ENCODE results near the gene DNAJB6. TPM values are rescaled to one million over a fixed set of nuclear protein-coding genes. Genes with fewer than 3 reads are reported as not detected.

Gene DNAJB6
- 135 and 138 TPM in 2 replicates for total RNA-seq
- 58.5 and 69.6 TPM in 2 replicates for polyA plus RNA-seq
- 69.2 and 75.1 TPM in 2 replicates for polyA plus RNA-seq (2011; cell fraction: cytosol; rRNA removed)
- polyA plus RNA-seq (2011; cell fraction: nucleus; rRNA removed), result 86.7 and 114 TPM in 2 replicates
- polyA plus RNA-seq (2012), result 121 and 148 TPM in 2 replicates
- 56.0 and 57.0 TPM in 2 replicates for polyA minus RNA-seq
- polyA minus RNA-seq (2011; cell fraction: cytosol; rRNA and poly(A)+ RNA removed), result 40.8 TPM
- polyA minus RNA-seq (2011; cell fraction: nucleus; rRNA and poly(A)+ RNA removed), result 80.9 and 82.0 TPM in 2 replicates
- Bru-seq, nascent RNA, result percentile 88 among the genes with signal in this experiment
- BruChase-seq, experiment 1, labeled RNA remaining after a 6-hour chase, result percentile 90 among the genes with signal in this experiment
- percentile 87 among the genes with signal in this experiment for BruChase-seq, experiment 2, labeled RNA remaining after a 2-hour chase
- long read RNA-seq, full-length matches to known transcripts, result 579 of 646 reads
- long read RNA-seq, partial matches to known transcripts, result 22 of 646 reads
- long read RNA-seq, other reads (novel, unspliced or antisense), result 45 of 646 reads

- no peaks in the 10 kb centered on the region for H3K36me3 ChIP-seq (ENCODE audit: control insufficient read depth in 2 of 2, extremely low read depth in 1 of 2, insufficient read depth in 2 of 2, low read length in 2 of 2)
- intact Hi-C loops (cut with micrococcal nuclease) (loop anchor here (2.0 to 10.0 kb wide), 5 partner anchors 26 to 429 kb away; partner anchors contain the start of gene UBE3C), dilution Hi-C loops (cut with MboI; ENCODE audit: extremely low pct_ligation_motif_present, low sequenced_read_pairs) (no loop called here)
- peaks cover 19% of the 10 kb centered on the region for H3K4me1 ChIP-seq (ENCODE audit: control insufficient read depth, extremely low read depth, insufficient read depth, low read length)
- DNase-seq (ENCODE audit: low read depth, low spot score) (peak; percentile 95), FAIRE-seq (peak; percentile 84)
- peak within 1 kb of the TSS; percentile 95 for H2AFZ ChIP-seq (ENCODE audit: low read depth, low read length)
- H3K4me2 ChIP-seq (ENCODE audit: insufficient read depth, low read length), result peak within 1 kb of the TSS; percentile 85
- TF ChIP-seq GATA2 (IDR thresholded peaks at IDR 0.05; ENCODE audit: insufficient read depth, insufficient read length, low read depth, low read length), result no peak
- TF ChIP-seq MAX (IDR thresholded peaks at IDR 0.05; ENCODE audit: insufficient read depth, insufficient read length), result no peak
- TF ChIP-seq FOS (IDR thresholded peaks at IDR 0.05; ENCODE audit: borderline replicate concordance, insufficient read depth, low read length), result no peak
- peak; percentile 56 for TF ChIP-seq POLR2AphosphoS5 (IDR thresholded peaks at IDR 0.05; ENCODE audit: insufficient read depth, low read depth, low read length)
- no peak for TF ChIP-seq MYC (IDR thresholded peaks at IDR 0.05; ENCODE audit: low read depth, low read length)
- TF ChIP-seq CTCF (IDR thresholded peaks at IDR 0.05; ENCODE audit: extremely low read depth in 1 of 2, insufficient read depth in 1 of 2, low read depth in 1 of 2, low read length in 2 of 2), result no peak
- TF ChIP-seq POLR2A (IDR thresholded peaks at IDR 0.05; ENCODE audit: low read depth, low read length), result peak; percentile 67
- TF ChIP-seq EZH2 (IDR thresholded peaks at IDR 0.05; ENCODE audit: borderline replicate concordance, low read depth, low read length, severe bottlenecking), result no peak
- TF ChIP-seq JUN (IDR thresholded peaks at IDR 0.05; ENCODE audit: borderline replicate concordance, insufficient read depth, insufficient read length, low read depth), result no peak
- BruUV-seq (replicated peaks), result TSS peak; percentile 56
- no peaks in the 10 kb centered on the region for H3K9me1 ChIP-seq (replicated peaks; ENCODE audit: control insufficient read depth, extremely low read depth, insufficient read depth, low read length)
- ChIA-PET POLR2A (no interaction called here), CTCF (interaction anchor here (4.0 kb wide), 1 partner anchor 50 kb away, joined by 15 read pairs; no protein-coding TSS in a partner anchor)
- peak within 1 kb of the TSS; percentile 85 to 96 (median 92) for H3K4me3 ChIP-seq (replicated peaks in 1 of 3; ENCODE audit: insufficient read depth in 1 of 3, low read depth in 1 of 3, low read length in 3 of 3)
- no peaks in the 10 kb centered on the region for H3K9me3 ChIP-seq (replicated peaks; ENCODE audit: control insufficient read depth, insufficient read depth, low read length)
- peaks cover 2 to 4% of the 10 kb centered on the region in 2 experiments for H3K27me3 ChIP-seq (ENCODE audit: control insufficient read depth in 2 of 2, insufficient read depth in 2 of 2, low read length in 2 of 2)
- H4K20me1 ChIP-seq (replicated peaks; ENCODE audit: control insufficient read depth, extremely low read depth, insufficient read depth, low read length), result peaks cover 10% of the 10 kb centered on the region
- peak within 1 kb of the TSS; percentile 80 for H3K9ac ChIP-seq (replicated peaks; ENCODE audit: extremely low read depth, insufficient read depth, low read length)
- peak within 1 kb of the TSS; percentile 81 for H3K27ac ChIP-seq (ENCODE audit: insufficient read depth, low read depth, low read length)
- peaks cover 46% of the 10 kb centered on the region for H3K79me2 ChIP-seq (ENCODE audit: control insufficient read depth, insufficient read depth, low read length)
Observed at GRCh38 chr7:157336383-157337315, at the start of gene DNAJB6. Gene DNAJB6 (plus strand): TSS chr7:157337004. CDS start chr7:157358573, 21,569 bp downstream.
